ENCODE measurements around the gene OPA3. TPM values are rescaled to one million over a fixed set of nuclear protein-coding genes. Genes with fewer than 3 reads are reported as not detected.
"Not testable (repeated sequence)": the region's sequence is repeated elsewhere in the genome, so short reads cannot be mapped to it uniquely, and the experiment has no call there.

The OPA3 gene
- polyA plus RNA-seq, 12 donors: 6.0 to 9.8 (median 7.1) TPM; not detected in 1

DNA sequence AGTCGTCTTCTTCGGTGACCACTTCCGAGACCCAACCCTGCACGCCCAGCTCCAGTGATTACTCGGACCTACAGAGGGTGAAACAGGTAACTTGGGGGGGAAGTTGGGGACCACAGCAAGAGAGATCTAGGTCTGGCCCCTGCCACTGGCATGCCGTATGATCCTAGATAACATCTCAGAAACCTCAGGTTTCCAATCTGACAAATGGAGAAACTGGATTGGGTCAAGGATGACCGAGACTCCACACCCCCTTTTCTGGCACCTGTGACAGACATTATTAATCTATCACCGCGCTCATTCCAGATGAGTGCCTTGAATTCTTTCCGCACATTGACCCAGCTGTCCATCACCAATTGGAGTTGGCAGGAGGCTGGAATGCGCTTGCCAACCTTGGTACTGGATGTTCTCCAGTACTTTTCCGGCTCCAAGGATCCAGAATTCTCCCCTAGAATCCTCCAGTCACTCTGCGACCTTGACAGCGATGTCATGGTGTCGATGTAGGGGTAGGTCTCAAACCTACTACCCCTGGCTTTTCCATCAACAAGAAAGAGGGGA lies 60.0 kb downstream of the OPA3 start:
- DNase-seq: no peak

GRCh38 chr19:45523642-45524256 lies 60.9 kb downstream of the OPA3 start:
- peak; percentile 87 for DNase-seq

DNA sequence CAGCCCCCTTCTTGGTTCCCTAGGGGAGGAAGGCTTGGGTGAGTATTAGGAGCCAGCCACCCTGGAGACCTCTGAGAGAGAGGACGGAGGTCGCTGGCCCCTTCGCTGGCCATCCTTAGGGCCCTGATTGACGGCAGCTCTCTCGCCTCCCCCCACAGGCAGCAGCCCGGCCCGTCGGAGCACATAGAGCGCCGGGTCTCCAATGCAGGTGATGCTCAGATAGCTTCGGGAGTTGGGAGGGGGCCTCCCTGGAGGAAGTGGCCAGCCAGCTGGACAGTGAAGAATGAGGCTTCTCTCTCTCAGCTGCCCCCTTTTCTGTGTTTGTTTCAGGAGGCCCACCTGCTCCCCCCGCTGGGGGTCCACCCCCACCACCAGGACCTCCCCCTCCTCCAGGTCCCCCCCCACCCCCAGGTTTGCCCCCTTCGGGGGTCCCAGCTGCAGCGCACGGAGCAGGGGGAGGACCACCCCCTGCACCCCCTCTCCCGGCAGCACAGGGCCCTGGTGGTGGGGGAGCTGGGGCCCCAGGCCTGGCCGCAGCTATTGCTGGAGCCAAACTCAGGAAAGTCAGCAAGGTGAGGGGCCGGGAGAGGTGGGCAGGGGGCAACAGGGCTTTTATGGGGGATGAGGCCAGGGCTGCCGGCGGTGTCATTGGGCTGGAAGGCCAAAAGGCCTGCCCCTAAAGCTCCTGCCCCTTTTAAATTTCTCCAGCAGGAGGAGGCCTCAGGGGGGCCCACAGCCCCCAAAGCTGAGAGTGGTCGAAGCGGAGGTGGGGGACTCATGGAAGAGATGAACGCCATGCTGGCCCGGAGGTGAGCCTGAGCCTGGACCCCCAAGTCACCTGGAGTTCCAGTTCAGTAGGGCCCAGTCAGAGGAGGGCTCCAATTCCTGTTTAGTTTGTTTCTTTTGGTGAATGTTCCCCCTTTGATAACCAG lies 62.3 kb downstream of the OPA3 start:
- DNase-seq: no peak

GRCh38 chr19:45518469-45518826 lies 66.2 kb downstream of the OPA3 start:
- DNase-seq: no peak

- DNase-seq: no peak
Observed at GRCh38 chr19:45517641-45518468, 66.7 kb downstream of the OPA3 start.

- DNase-seq: no peak
Observed at GRCh38 chr19:45517238-45517637, 67.4 kb downstream of the OPA3 start.

- no peak for DNase-seq
Observed at GRCh38 chr19:45515807-45516401, 68.7 kb downstream of the OPA3 start.

- no peak for DNase-seq
Observed at GRCh38 chr19:45515081-45515624, 69.4 kb downstream of the OPA3 start.

GRCh38 chr19:45514376-45515051 lies 70.1 kb downstream of the OPA3 start:
- no peak for DNase-seq

GRCh38 chr19:45512881-45513483 lies 71.6 kb downstream of the OPA3 start:
- no peak for DNase-seq

DNA sequence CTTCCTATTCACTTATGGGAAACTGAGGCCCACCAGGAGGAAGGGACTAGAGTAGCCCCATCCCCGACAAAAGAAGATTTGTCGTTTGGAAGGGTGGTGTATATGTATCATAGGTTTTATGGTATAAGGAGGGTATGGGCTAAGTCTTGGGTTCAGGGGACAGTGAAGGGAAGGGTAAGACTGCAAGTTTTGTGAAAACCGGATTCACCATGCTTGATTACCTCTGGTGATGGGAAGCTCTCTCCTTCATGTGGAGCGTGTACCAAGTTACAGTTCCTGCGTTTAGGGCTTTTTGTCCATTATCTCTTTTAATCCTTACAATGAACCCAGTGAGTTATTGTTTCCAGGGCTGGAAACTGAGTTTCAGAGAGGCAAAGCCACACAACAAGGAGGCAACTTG lies 73.5 kb downstream of the OPA3 start:
- no peak for DNase-seq

DNA sequence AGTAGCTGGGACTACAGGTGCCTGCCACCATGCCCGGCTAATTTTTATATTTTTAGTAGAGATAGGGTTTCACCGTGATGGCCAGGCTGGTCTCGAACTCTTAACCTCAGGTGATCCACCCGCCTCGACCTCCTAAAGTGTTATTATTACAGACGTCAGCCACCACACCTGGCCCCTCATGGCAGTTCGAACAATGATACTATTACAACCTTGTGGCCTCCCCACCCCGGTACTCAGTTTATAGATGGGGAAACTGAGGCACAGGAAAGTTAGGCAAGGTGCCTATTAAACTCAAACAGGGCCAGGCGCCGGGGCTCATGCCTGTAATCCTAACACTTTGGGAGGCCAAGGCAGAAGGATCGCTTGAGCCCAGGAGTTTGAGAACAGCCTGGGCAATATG lies 74.2 kb downstream of the OPA3 start:
- not testable (repeated sequence) for DNase-seq

DNA sequence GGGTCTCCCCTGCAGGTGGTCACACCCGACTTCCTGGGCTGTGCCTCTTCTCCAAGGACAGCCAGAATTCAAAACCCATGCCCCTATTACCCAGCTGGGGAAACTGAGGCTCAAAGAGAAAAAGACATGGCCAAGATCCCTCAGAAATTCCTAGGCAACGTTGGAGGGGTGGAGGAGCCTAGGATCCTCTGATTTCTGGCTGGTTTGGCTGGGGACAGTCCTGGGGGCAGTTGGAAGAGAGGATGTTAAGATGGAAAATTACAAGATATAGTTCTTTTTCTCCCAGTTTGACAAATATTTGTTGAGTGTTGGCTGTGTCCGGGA lies 74.9 kb downstream of the OPA3 start:
- no peak for DNase-seq

GRCh38 chr19:45508861-45509691 lies 75.5 kb downstream of the OPA3 start:
- DNase-seq: peak; percentile 40

- no peak for DNase-seq
Observed at GRCh38 chr19:45508417-45508860, 76.2 kb downstream of the OPA3 start.

- peak; percentile 31 for DNase-seq
Observed at GRCh38 chr19:45507872-45508416, 76.7 kb downstream of the OPA3 start.

DNA sequence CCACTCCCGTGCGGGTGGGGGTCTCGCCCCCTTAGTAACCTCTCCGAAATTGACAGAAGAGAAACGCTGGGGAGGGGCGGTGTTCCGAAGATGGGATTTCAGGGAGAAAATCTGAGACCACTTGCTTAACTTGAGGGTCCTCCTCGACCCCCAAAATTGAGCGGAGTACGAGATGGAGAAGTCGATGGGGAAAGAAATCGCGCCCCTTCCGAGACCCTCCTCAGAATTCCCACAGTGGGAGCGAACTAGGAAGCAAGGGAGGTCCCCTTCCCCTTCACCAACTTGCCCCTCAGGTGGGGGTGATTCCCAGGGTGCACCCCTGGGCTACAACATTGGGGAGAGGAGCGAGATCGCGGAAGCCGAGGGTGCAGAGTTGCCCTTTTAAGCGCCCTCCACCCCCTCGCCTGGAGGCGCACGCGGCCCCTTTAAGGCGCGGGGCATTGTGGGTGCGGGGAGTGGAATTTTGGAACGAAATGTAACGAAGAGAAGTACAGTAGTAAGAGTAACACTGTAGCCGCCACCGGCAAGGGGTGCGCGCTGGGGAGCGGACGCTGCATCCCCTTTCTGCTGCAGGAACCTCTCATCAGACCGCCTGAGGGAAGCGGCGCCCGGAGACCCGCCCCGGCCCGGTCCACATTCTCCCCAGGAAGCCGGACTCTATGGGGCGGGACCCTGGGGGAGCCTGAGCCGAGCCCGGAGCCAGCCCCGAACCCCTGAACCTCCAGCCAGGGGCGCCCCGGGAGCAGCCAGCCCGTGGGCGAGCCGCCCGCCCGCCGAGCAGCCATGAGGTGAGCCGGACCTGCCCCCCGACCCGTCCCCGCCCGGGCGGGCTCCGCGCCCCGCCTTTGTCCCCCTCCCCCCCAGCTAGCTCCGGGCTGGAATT lies 77.4 kb downstream of the OPA3 start, which contains the start of gene VASP:
Gene VASP, plus strand, starts transcription at position 491 of the 883 bp plus-strand sequence. Its CDS starts 293 bp downstream, at position 784.
- peak; percentile 82 for DNase-seq
